NCI-H345 (cell line): Measurements from ENCODE around the gene OR8I2.
"Not testable (repeated sequence)": the region's sequence is repeated elsewhere in the genome, so short reads cannot be mapped to it uniquely, and the experiment has no call there.

Experiments
- DNase-seq: peaks from one replicate; lab custom pipeline; 2025; lab: John Stamatoyannopoulos, UW

Gene OR8I2

GRCh38 chr11:56093008-56093407, at the start of gene OR8I2:
Gene OR8I2, plus strand, starts transcription at chr11:56093308. Its CDS starts 0 bp downstream, at chr11:56093308.
- DNase-seq = no peak

- DNase-seq = no peak
Measured at GRCh38 chr11:56045538-56045937, 47.6 kb upstream of the OR8I2 start.

GRCh38 chr11:56048480-56048879, 44.6 kb upstream of the OR8I2 start:
- DNase-seq = no peak

DNA sequence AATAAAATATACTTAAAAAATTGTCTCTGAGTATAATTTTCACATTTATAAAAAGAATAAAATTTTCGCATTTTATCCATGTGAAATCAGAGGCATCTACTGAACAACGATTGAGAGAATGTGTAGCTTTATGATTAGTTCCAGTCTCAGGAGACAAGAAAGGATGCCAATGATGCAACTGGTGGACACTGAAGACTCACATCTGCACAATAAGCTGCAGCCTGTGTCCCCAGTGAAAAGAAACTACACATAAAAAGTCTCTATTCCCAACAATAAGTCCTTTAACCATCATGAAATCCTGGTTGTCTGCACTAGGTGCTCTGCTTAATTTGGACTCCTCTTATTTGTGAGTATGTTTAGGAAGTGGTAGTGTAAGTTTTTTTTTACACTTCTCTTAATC, 43.6 kb upstream of the OR8I2 start:
- DNase-seq = no peak

- not testable (repeated sequence) for DNase-seq
Measured at GRCh38 chr11:56056366-56056765, 36.7 kb upstream of the OR8I2 start.

DNA sequence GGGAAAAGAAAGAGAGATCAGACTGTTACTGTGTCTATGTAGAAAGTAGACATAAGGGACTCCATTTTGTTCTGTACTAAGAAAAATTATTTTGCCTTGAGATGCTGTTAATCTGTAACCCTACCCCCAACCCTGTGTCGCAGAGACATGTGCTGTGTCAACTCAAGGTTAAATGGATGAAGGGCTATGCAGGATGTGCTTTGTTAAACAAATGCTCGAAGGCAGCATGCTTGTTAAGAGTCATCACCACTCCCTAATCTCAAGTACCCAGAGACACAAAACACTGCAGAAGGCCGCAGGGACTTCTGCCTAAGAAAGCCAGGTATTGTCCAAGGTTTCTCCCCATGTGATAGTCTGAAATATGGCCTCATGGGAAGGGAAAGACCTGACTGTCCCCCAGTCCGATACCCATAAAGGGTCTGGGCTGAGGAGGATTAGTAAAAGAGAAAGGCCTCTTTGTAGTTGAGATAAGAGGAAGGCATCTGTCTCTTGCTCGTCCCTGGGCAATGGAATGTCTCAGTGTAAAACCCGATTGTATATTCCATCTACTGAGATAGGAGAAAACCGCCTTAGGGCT, 35.4 kb upstream of the OR8I2 start:
- not testable (repeated sequence) for DNase-seq

DNA sequence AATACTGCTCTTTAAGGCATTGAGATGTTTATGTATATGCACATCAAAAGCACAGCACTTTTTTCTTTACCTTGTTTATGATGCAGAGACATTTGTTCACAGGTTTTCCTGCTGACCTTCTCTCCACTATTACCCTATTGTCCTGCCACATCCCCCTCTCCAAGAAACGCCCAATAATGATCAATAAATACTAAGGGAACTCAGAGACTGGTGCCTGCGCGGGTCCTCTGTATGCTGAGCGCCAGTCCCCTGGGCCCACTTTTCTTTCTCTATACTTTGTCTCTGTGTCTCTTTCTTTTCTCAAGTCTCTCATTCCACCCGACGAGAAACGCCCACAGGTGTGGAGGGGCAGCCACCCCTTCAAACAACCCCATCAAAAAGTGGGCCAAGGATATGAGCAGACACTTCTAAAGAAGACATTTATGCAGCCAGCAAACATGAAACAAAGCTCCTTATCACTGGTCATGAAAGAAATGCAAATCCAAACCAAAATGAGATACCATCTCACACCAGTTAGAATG, 34.8 kb upstream of the OR8I2 start:
- not testable (repeated sequence) for DNase-seq

- DNase-seq = no peak
Measured at GRCh38 chr11:56066980-56067379, 26.1 kb upstream of the OR8I2 start.

- DNase-seq = no peak
Measured at GRCh38 chr11:56089697-56090096, 3.4 kb upstream of the OR8I2 start.

DNA sequence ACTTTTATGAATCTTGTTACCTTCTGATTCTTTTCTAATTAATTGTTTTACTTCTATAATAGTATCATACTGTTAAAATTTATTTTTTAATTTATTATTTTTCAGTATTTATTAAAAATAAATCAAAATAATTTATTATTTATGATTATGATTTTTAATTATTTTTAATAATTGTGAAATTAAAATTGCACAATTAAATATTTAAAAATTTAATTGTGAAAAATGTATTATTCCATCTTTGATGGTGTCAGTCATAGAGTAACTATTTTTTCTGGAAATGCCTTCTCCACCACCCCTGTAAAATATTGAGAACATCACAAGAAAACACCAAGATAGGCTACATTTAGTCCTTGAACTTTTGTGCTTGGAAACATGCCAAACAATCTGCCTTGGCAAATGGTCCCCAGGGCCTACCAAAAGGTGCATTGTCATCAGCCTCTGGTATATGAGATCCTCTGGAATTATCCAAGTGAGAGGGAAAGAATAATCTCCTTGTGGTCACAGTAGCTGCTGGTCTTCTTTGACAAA, 10.2 kb downstream of the OR8I2 start, which contains the start of gene OR8H2:
Gene OR8H2, plus strand, starts transcription at position 478 of the 528 bp plus-strand sequence. CDS start 1,356 bp downstream, outside the sequence.
- no peak for DNase-seq

DNA sequence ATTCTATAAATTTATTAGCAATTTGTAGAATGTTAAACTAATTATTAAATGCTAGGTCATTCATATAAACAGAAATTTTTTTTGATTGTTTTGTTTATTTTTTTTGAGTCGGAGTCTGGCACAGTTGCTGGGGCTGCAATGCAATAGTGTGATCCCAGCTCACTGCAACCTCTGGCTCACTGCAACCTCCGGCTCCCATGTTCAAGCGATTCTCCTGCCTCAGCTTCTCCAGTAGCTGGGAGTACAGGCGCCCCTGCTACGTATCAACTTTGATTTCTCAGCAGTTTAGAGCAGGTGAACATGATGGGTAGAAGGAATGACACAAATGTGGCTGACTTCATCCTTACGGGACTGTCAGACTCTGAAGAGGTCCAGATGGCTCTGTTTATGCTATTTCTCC, 29.0 kb downstream of the OR8I2 start, which contains the start of gene OR8H3:
Gene OR8H3, plus strand, starts transcription at position 301 of the 400 bp plus-strand sequence. Its CDS starts 0 bp downstream, at position 301.
- DNase-seq = no peak

GRCh38 chr11:56140151-56140661, 47.1 kb downstream of the OR8I2 start, which contains the start of gene OR8J3:
Gene OR8J3, minus strand, starts transcription at chr11:56140201. Its CDS starts 2,483 bp downstream, at chr11:56137718.
- no peak for DNase-seq

DNA sequence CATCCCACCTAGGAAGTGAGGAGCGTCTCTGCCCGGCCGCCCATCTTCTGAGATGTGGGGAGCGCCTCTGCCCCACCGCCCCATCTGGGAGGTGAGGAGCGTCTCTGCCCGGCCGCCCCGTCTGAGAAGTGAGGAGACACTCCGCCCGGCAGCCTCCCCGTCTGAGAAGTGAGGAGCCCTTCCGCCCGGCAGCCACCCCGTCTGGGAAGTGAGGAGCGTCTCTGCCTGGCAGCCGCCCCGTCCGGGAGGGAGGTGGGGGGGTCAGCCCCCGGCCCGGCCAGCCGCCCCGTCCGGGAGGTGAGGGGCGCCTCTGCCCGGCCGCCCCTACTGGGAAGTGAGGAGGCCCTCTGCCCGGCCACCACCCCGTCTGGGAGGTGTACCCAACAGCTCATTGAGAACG, 50.6 kb downstream of the OR8I2 start:
- DNase-seq = not testable (repeated sequence)
